HTR-8/SVneo (cell line): ENCODE results near the gene SULT2B1.
A peak's percentile ranks its signal among the peaks of the same experiment; 100 is the strongest.

Experiments
- DNase-seq: peaks from one replicate; pipeline ENCODE4 v3.0.0; 2011; ENCODE audit warnings: low spot score, mixed read lengths; ENCODE audit not compliant: insufficient read length
- FAIRE-seq: peaks from 2 replicates; lab custom pipeline; 2011; peaks lifted over from hg19 to GRCh38; lab: Jason Lieb, UNC

Gene SULT2B1

GRCh38 chr19:48595833-48596232 is 43.9 kb downstream of the SULT2B1 start:
- DNase-seq = no peak
- FAIRE-seq = no peak

- no peak for FAIRE-seq
- no peak for DNase-seq
Observed at GRCh38 chr19:48596237-48596636, 44.3 kb downstream of the SULT2B1 start.

GRCh38 chr19:48596679-48597465 is 44.9 kb downstream of the SULT2B1 start:
- no peak for DNase-seq
- FAIRE-seq = peak; percentile 40

GRCh38 chr19:48598996-48599700 is 47.2 kb downstream of the SULT2B1 start:
- DNase-seq = no peak
- FAIRE-seq = no peak

- FAIRE-seq (no peak), DNase-seq (no peak)
Observed at GRCh38 chr19:48600679-48601417, 48.9 kb downstream of the SULT2B1 start.

GRCh38 chr19:48603001-48603400 is 51.0 kb downstream of the SULT2B1 start:
- no peak for FAIRE-seq

DNA sequence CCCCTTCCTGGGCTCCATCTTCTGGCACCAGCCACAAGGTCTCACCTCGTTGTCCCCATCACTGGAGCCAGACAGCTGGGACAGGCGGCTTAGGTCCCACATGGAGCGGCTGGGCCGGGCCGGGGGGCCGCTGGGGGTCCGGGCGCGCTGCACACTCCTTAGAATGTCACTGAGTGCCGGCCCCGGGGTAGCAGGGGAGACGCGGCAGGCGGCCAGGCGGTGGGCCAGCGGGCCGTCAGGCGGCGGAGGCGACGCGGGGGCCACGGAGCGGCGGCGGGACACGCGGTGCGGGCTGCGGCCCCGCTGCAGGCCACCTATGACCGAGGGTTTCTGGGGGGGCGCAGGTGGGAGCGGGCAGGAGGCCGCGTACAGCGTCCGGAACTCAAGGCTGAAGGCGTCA is 51.5 kb downstream of the SULT2B1 start:
- no peak for FAIRE-seq
- DNase-seq = no peak

More at GRCh38 chr19:48603001-48603400, 51.0 kb downstream of the SULT2B1 start:
- no peak for DNase-seq

DNA sequence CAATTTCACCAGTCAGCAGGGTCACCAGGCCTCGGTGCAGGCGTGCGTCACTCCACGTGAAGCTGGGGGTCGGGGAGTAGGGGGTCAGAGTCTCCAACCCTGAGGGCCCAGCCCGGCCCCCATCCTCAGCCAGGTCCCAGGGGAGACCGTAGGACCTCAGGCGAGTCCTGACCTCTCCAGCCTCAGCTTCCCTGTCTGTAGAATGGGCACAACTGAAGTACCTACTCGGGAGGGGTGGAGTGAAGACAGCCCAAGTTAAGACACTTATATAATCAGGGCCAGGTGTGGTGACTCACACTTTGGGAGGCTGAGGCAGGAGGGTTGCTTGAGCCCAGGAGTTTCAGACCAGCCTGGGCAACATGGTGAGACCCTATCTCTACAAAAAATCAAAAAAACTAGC is 51.9 kb downstream of the SULT2B1 start:
- FAIRE-seq (no peak), DNase-seq (no peak)

GRCh38 chr19:48606463-48607358 is 54.7 kb downstream of the SULT2B1 start, which contains the start of gene SPACA4:
SPACA4 (plus strand) TSS chr19:48606742; CDS start chr19:48606979, 237 bp downstream.
- FAIRE-seq = no peak
- no peak for DNase-seq

- no peak for FAIRE-seq
- no peak for DNase-seq
Observed at GRCh38 chr19:48607359-48607755, 55.4 kb downstream of the SULT2B1 start.

DNA sequence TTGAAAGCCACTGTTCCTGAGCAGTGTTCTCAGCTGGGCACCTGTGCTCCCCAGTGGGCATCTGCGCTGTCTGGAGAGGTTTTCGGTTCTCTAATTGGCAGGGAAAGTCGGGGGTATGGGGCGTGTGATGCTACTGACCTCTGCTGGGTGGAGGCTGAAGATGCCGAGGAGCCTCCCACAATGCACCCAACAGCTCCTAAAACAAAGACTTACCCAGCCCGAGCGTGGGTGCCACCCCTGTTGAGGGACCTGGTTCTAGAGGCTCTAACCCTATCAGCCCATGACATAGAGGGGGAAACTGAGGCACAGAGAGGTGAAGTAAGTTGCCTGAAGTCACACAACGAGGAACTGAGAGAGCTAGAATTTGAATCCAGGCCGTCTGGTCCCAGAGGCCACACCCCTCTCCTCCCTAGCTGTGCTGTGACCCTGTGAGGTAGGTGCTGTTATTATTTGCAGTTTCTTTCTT is 56.9 kb downstream of the SULT2B1 start:
- FAIRE-seq (no peak), DNase-seq (peak; percentile 81)

DNA sequence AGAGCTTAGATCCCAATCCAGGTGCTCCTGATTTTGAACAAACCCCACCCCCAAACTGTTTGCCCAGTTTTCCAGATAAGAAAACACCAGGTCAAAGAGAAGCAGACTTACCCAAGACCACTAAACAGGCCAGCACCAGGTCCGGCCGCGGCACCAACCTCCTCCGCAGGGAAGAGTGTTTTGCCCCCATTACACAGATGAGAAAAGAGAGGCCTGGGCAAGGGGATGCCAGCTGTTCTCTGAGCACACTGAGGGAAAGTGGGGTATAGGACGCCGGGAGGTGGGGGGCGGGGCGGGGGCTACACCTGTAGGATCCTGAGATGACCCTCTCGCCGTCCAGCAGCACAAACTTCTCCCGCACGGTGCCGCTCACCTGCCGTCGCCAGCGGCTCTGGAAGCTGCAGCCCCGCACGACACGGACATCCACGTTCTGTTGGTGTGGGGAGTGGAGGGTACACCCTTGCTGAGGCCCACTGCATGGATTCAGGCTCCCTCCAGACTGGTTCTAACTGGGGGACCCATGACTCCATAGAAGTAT is 57.7 kb downstream of the SULT2B1 start:
- FAIRE-seq = no peak

DNA sequence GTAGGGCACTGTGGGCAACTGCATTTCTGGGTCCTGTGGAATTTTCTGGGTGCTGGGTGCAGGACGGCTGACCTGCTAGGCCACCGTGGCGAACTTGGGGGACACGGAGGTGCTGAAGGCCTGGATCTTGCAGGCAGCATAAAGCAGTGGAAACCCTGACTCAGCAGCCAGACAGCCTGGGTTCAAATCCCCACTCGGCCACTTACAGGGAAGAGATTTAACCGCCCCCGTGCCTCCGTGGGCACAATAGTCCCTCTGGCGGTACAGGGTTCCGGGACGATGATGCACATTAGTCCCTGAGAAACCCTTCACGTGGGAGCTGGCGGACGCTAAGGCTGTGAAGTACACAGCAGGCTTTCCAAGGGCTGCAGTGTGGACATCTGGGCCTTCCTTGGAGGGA is 59.9 kb downstream of the SULT2B1 start:
- FAIRE-seq (no peak), DNase-seq (no peak)

More for the DNA sequence above, 57.7 kb downstream of the SULT2B1 start:
- no peak for DNase-seq

DNA sequence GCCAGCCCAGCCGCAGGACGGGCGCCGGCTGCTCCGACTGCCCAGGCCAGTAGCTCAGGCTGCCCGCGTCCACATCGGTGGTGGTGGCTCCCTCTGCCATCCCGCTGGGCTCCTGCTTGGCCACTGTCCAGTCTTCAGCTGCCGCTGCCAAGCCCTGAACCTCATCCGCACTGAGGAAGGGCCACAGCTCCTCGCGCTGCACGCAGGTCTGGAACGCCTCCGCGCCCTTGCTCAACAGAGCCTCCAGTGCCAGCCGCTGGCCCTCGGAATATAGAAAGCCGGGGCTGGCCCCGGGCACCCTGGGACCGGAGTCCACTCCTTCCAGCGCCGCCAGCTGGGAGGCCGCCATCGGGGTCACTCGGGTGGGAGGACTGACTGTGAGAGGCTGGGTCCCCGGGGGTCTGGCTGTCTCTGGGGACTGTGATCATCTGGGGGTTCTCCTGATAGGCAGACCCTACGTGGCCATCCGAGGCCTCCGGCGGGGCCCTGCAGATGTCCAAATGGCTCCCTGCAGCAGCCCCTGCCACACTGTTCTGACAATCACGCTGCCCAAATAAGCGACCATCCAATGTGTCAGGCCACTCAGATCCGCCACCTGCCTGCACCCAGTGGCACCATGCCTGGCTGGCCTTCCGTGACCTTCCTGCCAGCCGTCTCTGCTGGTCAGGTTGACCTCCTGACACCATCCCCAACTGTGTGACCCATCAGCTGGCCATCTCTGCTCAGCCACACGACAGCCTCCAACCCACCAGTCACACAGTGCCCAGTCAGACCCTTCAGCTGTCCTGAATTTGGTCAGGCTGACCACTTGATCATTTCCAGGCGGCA is 61.3 kb downstream of the SULT2B1 start:
- DNase-seq (no peak), FAIRE-seq (no peak)

GRCh38 chr19:48613852-48614435 is 62.0 kb downstream of the SULT2B1 start:
- no peak for DNase-seq
- FAIRE-seq = no peak

DNA sequence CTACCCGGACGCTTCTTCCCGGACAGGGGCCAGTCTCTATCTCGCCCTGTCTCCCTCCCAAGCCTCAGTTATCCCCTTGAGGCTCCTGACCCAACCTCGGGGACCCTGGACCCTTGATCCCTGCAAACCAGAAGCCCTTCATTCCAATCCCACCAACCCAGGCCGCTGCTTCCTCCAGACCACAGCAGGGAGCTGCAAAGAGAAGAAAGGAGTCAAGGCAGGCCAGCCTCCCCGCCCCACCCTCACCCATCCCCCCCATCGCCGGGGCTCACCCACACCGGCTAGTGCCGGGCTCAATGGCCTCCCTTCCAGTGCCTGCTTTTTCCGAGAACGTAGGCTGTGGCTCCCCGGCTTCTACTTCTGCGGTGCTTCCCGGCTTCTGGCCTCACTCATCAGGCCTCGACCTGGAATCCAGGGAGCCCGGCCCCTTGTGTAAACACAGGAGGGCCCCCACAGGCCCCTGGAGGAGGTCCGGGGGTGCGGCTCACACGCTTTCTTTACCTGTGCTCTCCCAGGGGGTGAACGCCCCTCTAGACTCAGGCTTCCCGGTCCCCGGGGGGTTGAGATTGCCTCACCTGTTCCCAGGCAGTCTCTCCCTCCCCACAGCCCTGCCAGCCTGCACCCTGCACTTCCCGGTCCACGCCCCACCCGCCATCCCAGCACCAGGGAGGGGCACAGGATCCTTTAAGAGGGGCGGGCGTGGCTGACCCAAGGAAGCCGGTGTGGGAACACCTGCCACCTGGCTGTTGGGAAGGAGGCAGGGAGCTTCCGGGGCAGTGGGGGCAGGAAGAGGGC is 62.7 kb downstream of the SULT2B1 start, which contains the start of gene FAM83E:
TSS of gene FAM83E (minus strand) at position 641 of the 795 bp plus-strand sequence. CDS start 1,704 bp downstream, outside the sequence.
- FAIRE-seq (no peak), DNase-seq (no peak)
